ENCODE results near the gene NNMT.

Gene NNMT

GRCh38 chr11:114295676-114296604 lies at the start of gene NNMT:
Gene NNMT, plus strand, starts transcription at chr11:114296399. Its CDS starts 158 bp downstream, at chr11:114296557.
- no peak for DNase-seq (ENCODE audit: low read depth in 2 of 2)

GRCh38 chr11:114247070-114247789 lies 49.0 kb upstream of the NNMT start:
- no peak for DNase-seq (ENCODE audit: low read depth in 2 of 2)

GRCh38 chr11:114250180-114250579 lies 46.0 kb upstream of the NNMT start:
- DNase-seq (ENCODE audit: low read depth in 2 of 2): no peak

GRCh38 chr11:114250993-114251814 lies 45.0 kb upstream of the NNMT start:
- DNase-seq (ENCODE audit: low read depth in 2 of 2): no peak

- DNase-seq (ENCODE audit: low read depth in 2 of 2): no peak
Observed at GRCh38 chr11:114251815-114252337, 44.3 kb upstream of the NNMT start.

GRCh38 chr11:114252767-114253166 lies 43.4 kb upstream of the NNMT start:
- DNase-seq (ENCODE audit: low read depth in 2 of 2): no peak

- no peak for DNase-seq (ENCODE audit: low read depth in 2 of 2)
Observed at GRCh38 chr11:114253771-114254170, 42.4 kb upstream of the NNMT start.

GRCh38 chr11:114254571-114255146 lies 41.5 kb upstream of the NNMT start:
- DNase-seq (ENCODE audit: low read depth in 2 of 2): no peak

- no peak for DNase-seq (ENCODE audit: low read depth in 2 of 2)
Observed at GRCh38 chr11:114255289-114255688, 40.9 kb upstream of the NNMT start.

- DNase-seq (ENCODE audit: low read depth in 2 of 2): no peak
Observed at GRCh38 chr11:114256176-114256966, 39.8 kb upstream of the NNMT start.

GRCh38 chr11:114256967-114257286 lies 39.3 kb upstream of the NNMT start:
- no peak for DNase-seq (ENCODE audit: low read depth in 2 of 2)

GRCh38 chr11:114257621-114258558 lies 38.3 kb upstream of the NNMT start:
- no peak for DNase-seq (ENCODE audit: low read depth in 2 of 2)

GRCh38 chr11:114258696-114259095 lies 37.5 kb upstream of the NNMT start:
- DNase-seq (ENCODE audit: low read depth in 2 of 2): no peak

GRCh38 chr11:114259124-114259526 lies 37.1 kb upstream of the NNMT start:
- DNase-seq (ENCODE audit: low read depth in 2 of 2): no peak

GRCh38 chr11:114259551-114259983 lies 36.6 kb upstream of the NNMT start:
- no peak for DNase-seq (ENCODE audit: low read depth in 2 of 2)

GRCh38 chr11:114260077-114260476 lies 36.1 kb upstream of the NNMT start:
- no peak for DNase-seq (ENCODE audit: low read depth in 2 of 2)

- no peak for DNase-seq (ENCODE audit: low read depth in 2 of 2)
Observed at GRCh38 chr11:114260483-114260882, 35.7 kb upstream of the NNMT start.

- no peak for DNase-seq (ENCODE audit: low read depth in 2 of 2)
Observed at GRCh38 chr11:114261791-114262190, 34.4 kb upstream of the NNMT start.

GRCh38 chr11:114262681-114263512 lies 33.3 kb upstream of the NNMT start:
- no peak for DNase-seq (ENCODE audit: low read depth in 2 of 2)

Measured in stimulated activated CD4-positive, alpha-beta T cell treated with anti-CD3 and anti-CD28 coated beads, Interleukin-1b, Interleukin-23, amount 100 ng/mL, for 4 hours (primary cell).